GM21576 (cell line): Measurements from ENCODE around the gene ZNF496.
A peak's percentile ranks its signal among the peaks of the same experiment; 100 is the strongest.

Experiments
- ATAC-seq: cut with Tn5 transposase; IDR thresholded peaks from one replicate; pipeline ENCODE4 v1.9.1; 2021; ENCODE audit warnings: mild to moderate bottlenecking, moderate library complexity; ENCODE audit not compliant: unreplicated experiment

The ZNF496 gene

GRCh38 chr1:247330548-247331171 is 1.0 kb downstream of the ZNF496 start:
- no peak for ATAC-seq

GRCh38 chr1:247329097-247329617 is 2.5 kb downstream of the ZNF496 start:
- no peak for ATAC-seq

- ATAC-seq: no peak
These were observed 3.4 kb downstream of the ZNF496 start for GRCh38 chr1:247328311-247328710.

- no peak for ATAC-seq
These were observed 5.1 kb downstream of the ZNF496 start for GRCh38 chr1:247326411-247327130.

GRCh38 chr1:247324923-247325322 is 6.7 kb downstream of the ZNF496 start:
- ATAC-seq: no peak

GRCh38 chr1:247324204-247324787 is 7.4 kb downstream of the ZNF496 start:
- ATAC-seq: no peak

DNA sequence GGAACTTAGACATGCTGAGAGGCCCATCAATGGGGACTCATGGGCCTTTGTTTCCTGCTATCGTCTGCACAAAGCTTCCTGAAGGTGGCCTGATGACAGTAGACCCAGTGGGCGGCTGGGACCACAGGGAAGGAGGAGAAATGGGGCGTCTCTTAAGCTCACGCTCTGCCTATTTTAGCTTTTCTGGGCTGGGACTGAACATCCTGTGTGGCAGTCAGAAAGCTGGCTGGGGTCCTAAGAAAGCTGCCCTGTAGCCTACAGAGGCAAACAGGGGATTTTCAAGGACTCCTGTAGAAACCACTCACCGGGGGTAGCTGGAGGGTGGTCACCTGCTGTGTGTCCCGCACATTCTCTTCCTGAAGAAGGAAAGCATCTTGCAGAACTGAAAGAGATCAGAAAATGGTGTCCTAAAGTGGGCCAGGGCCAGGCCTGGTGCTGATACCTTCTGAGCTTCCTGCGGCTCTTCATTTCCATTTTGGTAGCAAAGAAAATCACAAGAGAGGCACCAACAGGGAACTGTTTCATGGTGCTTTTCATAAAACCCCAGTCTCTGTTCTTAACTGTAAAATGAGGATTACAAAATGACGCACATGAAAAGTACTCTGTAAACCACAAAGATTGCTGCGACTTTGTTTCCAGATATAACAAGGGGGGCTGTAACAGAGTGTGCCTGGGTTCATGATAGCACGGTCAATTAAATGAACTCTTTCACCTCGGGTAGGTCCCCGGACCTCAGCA is 8.6 kb downstream of the ZNF496 start:
- peak; percentile 49 for ATAC-seq

DNA sequence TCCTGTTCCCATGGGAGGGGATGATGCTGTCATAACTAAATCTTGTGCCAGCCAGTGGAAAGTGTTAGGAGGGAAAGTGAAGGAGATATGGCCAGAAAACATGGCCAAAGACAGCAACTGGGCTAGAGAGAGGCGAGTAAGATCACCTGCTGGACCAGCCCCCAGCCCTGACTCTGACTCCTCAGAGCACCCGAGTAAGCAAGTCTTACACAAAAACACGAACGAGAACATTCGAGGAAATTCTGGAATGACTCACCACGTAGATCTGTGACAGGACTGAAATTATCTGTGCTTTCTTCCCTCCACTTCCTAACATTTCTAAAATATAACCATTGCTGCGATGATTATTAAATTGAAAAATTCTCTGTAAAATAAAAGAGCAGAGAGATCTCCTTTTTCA is 9.2 kb downstream of the ZNF496 start:
- ATAC-seq: peak; percentile 35

GRCh38 chr1:247317702-247318101 is 14.0 kb downstream of the ZNF496 start:
- ATAC-seq: no peak

- ATAC-seq: no peak
These were observed 15.0 kb downstream of the ZNF496 start for GRCh38 chr1:247316590-247317197.

DNA sequence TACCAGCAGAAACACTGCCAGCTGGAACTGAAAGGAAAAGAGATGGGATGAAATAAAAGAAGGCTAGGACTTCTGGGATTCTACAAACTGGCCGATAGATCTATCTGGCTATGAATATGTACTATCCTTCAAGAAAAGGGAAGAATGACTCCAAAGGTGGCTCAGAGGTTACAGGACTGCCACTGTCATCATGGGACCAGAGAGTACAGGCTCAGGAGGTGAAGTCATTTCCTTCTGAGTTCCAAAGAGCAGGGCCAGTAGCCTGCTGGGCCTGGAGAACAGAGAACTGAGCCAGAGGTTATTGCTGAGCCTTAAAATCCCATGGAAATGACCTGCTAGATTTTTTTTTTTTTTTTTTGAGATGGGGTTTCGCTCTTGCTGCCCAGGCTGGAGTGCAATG is 27.6 kb downstream of the ZNF496 start:
- ATAC-seq: no peak

GRCh38 chr1:247303216-247303615 is 28.5 kb downstream of the ZNF496 start:
- no peak for ATAC-seq

DNA sequence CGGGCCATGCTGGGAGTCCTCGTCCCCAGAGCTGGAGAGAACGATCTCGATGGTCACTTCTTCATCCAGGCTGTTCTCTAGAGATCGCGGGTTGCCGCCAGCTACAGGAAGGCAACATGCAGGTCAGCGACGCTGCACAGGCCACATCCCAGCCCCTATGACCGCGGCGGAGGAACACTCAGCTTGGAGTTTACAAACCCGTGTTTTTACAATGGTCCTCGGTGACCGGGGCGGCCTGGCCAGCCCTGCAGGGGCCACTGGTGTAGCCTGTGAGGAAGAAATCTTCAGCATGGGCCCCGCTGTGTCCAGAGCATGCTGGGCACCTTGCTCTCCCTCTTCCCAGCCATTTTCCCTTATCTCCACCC is 30.5 kb downstream of the ZNF496 start:
- no peak for ATAC-seq

DNA sequence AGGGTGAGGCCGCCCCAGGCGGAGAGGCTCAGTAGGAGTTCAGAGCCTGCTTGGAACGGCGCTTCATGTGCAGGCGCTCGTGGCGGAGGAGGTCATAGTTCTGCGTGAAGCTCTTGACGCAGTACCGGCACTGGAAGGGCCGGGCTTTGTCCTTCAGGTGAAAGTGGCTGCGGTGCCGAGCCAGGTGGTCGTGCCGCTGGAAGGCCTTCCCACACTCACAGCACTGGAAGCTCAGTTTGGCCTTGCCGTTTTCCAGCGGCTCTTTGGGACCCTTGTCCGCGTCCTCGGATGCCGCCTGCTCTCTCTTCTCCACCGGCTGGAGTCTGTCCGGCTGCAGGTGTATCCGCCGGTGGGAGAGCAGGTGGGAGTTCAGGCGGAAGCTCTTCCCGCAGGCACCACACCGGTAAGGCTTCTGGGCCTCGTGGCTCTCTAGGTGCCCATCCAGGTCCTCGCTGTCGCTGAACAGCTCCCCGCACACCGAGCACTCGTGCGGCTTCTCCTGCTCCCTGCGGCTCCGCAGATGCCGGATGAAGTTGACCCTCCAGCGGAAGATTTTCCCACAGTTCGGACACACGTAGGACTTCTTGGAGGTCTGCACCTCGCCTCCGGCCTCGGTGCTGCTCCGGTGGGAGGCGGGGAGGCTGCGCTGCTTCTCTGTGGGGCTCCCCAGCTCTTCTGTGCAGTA is 31.0 kb downstream of the ZNF496 start:
- ATAC-seq: no peak

GRCh38 chr1:247299723-247300381 is 31.8 kb downstream of the ZNF496 start:
- ATAC-seq: no peak

GRCh38 chr1:247298701-247299100 is 33.0 kb downstream of the ZNF496 start:
- ATAC-seq: no peak

GRCh38 chr1:247298124-247298481 is 33.6 kb downstream of the ZNF496 start:
- ATAC-seq: no peak

DNA sequence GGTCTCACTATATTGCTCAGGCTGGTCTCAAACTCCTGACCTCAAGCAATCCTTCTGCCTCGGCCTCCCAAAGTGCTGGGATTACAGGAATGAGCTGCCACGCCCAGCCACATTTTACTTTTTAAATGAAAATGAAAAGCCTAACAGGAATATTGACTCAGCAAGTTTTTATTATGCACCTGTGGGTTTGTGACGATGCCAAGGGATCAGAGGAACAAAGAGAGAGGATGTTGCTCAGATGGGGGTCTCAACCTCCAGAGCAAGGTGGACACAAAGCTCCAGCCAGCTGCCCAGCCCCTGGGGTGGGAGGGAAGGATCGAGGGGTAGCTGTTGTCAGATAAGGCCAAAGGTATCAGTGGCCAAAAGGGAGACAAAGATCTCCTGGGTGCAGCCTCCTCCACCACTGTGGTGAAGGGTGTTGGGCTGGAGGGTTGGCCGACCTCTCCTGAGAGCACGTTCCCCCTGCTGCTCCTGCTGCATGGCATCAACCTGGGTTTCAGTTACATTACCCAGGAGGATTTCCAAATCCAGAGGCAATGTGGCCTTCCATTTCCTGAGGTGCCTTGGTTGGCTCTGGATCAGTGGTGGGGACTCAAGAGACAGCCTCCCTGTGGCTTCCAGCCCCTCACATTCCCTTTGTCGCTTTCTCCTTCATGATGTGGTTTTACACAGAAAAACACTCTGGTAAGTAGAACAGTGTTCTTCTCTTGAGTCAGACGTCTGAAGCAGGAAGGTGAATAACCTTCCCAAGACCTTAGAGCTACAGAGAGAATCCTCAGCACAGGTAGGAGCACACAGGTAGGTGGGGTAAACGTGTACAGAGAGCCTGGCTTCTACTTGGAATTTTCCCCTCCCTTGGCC is 34.2 kb downstream of the ZNF496 start:
- no peak for ATAC-seq

DNA sequence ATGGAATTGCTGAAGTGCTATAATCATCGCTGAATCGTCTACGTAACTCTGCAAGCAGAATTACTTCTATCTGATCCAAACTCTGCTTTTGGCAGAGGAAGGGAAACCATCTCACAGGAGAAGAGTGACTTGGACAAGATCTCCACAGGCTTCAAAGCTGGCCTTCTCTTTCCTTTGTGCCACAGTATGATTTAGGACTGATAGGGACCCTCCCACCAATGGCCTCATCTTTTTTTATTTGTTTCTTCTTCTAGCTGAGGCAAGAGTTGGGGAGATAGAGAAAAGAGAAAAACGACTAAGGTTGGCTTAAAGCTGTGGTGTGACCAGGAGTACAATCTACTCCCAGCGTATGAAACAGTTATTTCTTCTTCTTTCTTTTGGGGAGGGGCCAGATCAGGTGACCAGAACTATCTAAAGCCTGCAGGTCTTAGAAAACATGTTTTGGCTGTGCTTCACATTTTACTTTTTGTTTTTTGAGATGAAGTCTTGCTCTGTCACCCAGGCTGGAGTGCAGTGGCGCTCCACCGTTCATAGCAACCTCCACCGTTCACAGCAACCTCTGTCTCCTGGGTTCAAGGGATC is 35.0 kb downstream of the ZNF496 start:
- ATAC-seq: no peak
